ENCODE data around the gene NDUFV1. TPM values are rescaled to one million over a fixed set of nuclear protein-coding genes. Genes with fewer than 3 reads are reported as not detected.
A peak's percentile ranks its signal among the peaks of the same experiment; 100 is the strongest.
"Not testable (repeated sequence)": the region's sequence is repeated elsewhere in the genome, so short reads cannot be mapped to it uniquely, and the experiment has no call there.

Gene NDUFV1
- total and polyA plus RNA-seq, 8 donors = 82.5 to 281 (median 115) TPM

- Histone ChIP-seq H3K27ac (peak overlapping the region in 1 of 4 donors; percentile 11), H3K9me3 (no peaks in the 10 kb centered on the region), H3K4me1 (peaks cover 0 to 7% (median 0%) of the 10 kb centered on the region in 3 donors), H3K36me3 (no peaks in the 10 kb centered on the region), H3K27me3 (no peaks in the 10 kb centered on the region), H3K4me3 (no peak overlapping the region)
- WGBS, 2 donors = 34 to 41% methylated on average over 3 of the region's 3 CpGs
- no peak for TF ChIP-seq CTCF (IDR thresholded peaks at IDR 0.05)
- intact Hi-C loops (cut with DNase I) = no loop called here
- FAIRE-seq (no peak), ATAC-seq (no peak), DNase-seq (no peak)
These were observed 50.6 kb downstream of the NDUFV1 start for GRCh38 chr11:67657300-67657699.

DNA sequence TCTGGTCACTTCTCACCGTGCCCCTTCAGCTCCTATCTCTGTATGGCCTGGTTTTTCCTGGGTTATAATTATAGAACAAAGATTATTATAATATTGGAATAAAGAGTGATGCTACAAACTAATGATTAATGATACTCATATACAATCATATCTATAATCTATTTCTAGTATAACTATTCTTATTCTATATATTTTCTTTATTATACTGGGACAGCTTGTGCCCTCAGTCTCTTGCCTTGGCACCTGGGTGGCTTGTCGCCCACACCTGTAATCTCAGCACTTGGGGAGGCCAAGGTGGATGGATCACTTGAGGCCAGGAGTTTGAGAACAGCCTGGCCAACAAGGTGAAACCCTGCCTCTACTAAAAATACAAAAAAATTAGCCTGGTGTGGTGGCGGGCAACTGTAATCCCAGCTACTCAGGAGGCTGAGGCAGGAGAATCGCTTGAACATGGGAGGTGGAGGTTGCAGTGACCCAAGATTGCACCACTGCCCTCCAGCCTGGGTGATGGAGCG is 53.0 kb downstream of the NDUFV1 start:
- DNase-seq, H3K4me1 ChIP-seq, FAIRE-seq, H3K36me3 ChIP-seq, H3K27ac ChIP-seq, H3K4me3 ChIP-seq, H3K9me3 ChIP-seq, H3K27me3 ChIP-seq, ATAC-seq: not testable (repeated sequence)
- intact Hi-C loops (cut with DNase I) = loop anchor here in 1 of 3 donors (5.0 to 10.0 kb wide), 2 partner anchors 32 to 55 kb away; partner anchors contain the start of gene NUDT8
- 50 to 55% methylated on average over 5 of the region's 5 CpGs for WGBS, 2 donors

- H3K27me3 ChIP-seq, H3K4me1 ChIP-seq, ATAC-seq, H3K9me3 ChIP-seq, H3K27ac ChIP-seq, FAIRE-seq, DNase-seq, H3K36me3 ChIP-seq, H3K4me3 ChIP-seq: not testable (repeated sequence)
- intact Hi-C loops (cut with DNase I) = loop anchor here in 1 of 3 donors (5.0 to 10.0 kb wide), 2 partner anchors 33 to 54 kb away; partner anchors contain the start of gene NUDT8
- 77 to 79% methylated on average over 5 of the region's 5 CpGs for WGBS, 2 donors
These were observed 54.0 kb downstream of the NDUFV1 start for GRCh38 chr11:67660752-67661151.

Other genes starting within 250 kb of the NDUFV1 start
- gene CLCF1, start 233.3 kb upstream of the NDUFV1 start, total RNA-seq = 1 to 10 TPM; 1.3 to 5.0 (median 2.3) TPM
- 10 to 100 TPM in 1 of 2 donors, 1 to 10 TPM in 1; 9.4 to 11.2 TPM for gene CLCF1, start 233.3 kb upstream of the NDUFV1 start, polyA plus RNA-seq
- gene RAD9A, start 214.9 kb upstream of the NDUFV1 start, total RNA-seq = 10 to 100 TPM in 5 of 6 donors, 1 to 10 TPM in 1; 9.4 to 18.0 (median 12.8) TPM
- gene RAD9A, start 214.9 kb upstream of the NDUFV1 start, polyA plus RNA-seq = 10 to 100 TPM; 39.8 to 45.2 TPM
- gene PPP1CA, start 205.1 kb upstream of the NDUFV1 start, total RNA-seq = 10 to 100 TPM; 49.0 to 72.8 (median 62.9) TPM
- 10 to 100 TPM; 57.7 to 68.5 TPM for gene PPP1CA, start 205.1 kb upstream of the NDUFV1 start, polyA plus RNA-seq
- gene TBC1D10C, start 202.9 kb upstream of the NDUFV1 start, total RNA-seq = 1 to 10 TPM in 4 of 6 donors, under 1 TPM in 2; 0.05 to 2.9 (median 1.1) TPM
- 1 to 10 TPM; 1.5 to 2.5 TPM for gene TBC1D10C, start 202.9 kb upstream of the NDUFV1 start, polyA plus RNA-seq
- gene CARNS1, start 191.3 kb upstream of the NDUFV1 start, total RNA-seq = 1 to 10 TPM in 1 of 6 donors, under 1 TPM in 5; 0.39 to 1.1 (median 0.80) TPM
- 1 to 10 TPM in 1 of 2 donors, under 1 TPM in 1; 0.89 to 2.2 TPM for gene CARNS1, start 191.3 kb upstream of the NDUFV1 start, polyA plus RNA-seq
- 10 to 100 TPM; 17.6 to 29.3 (median 21.7) TPM for gene RPS6KB2, start 178.4 kb upstream of the NDUFV1 start, total RNA-seq
- 10 to 100 TPM; 57.4 to 71.6 TPM for gene RPS6KB2, start 178.4 kb upstream of the NDUFV1 start, polyA plus RNA-seq
- 1 to 10 TPM in 4 of 6 donors, under 1 TPM in 2; 0.63 to 4.1 (median 1.8) TPM for gene PTPRCAP, start 169.3 kb upstream of the NDUFV1 start, total RNA-seq
- 10 to 100 TPM; 10.9 to 13.1 TPM for gene PTPRCAP, start 169.3 kb upstream of the NDUFV1 start, polyA plus RNA-seq
- gene CORO1B, start 163.5 kb upstream of the NDUFV1 start, total RNA-seq = 10 to 100 TPM; 40.3 to 56.3 (median 47.7) TPM
- gene CORO1B, start 163.5 kb upstream of the NDUFV1 start, polyA plus RNA-seq = 10 to 100 TPM; 53.0 to 66.4 TPM
- gene GPR152, start 154.2 kb upstream of the NDUFV1 start, total RNA-seq = not detected
- gene GPR152, start 154.2 kb upstream of the NDUFV1 start, polyA plus RNA-seq = not detected
- gene CABP4, start 151.6 kb upstream of the NDUFV1 start, total RNA-seq = 1 to 10 TPM in 2 of 6 donors, under 1 TPM in 3, not detected in 1; 0.58 to 1.5 (median 0.88) TPM
- gene CABP4, start 151.6 kb upstream of the NDUFV1 start, polyA plus RNA-seq = 1 to 10 TPM in 1 of 2 donors, under 1 TPM in 1; 0.99 to 1.2 TPM
- 10 to 100 TPM; 45.1 to 72.1 (median 52.4) TPM for gene TMEM134, start 137.7 kb upstream of the NDUFV1 start, total RNA-seq
- 10 to 100 TPM; 90.1 to 93.4 TPM for gene TMEM134, start 137.7 kb upstream of the NDUFV1 start, polyA plus RNA-seq
- 10 to 100 TPM; 20.2 to 33.3 (median 23.6) TPM for gene AIP, start 123.9 kb upstream of the NDUFV1 start, total RNA-seq
- 10 to 100 TPM; 45.1 to 45.8 TPM for gene AIP, start 123.9 kb upstream of the NDUFV1 start, polyA plus RNA-seq
- gene PITPNM1, start 101.6 kb upstream of the NDUFV1 start, total RNA-seq = 10 to 100 TPM; 10.2 to 34.3 (median 20.5) TPM
- 10 to 100 TPM; 34.4 to 35.7 TPM for gene PITPNM1, start 101.6 kb upstream of the NDUFV1 start, polyA plus RNA-seq
- 10 to 100 TPM; 27.1 to 41.8 (median 35.2) TPM for gene CDK2AP2, start 98.8 kb upstream of the NDUFV1 start, total RNA-seq
- 10 to 100 TPM; 46.4 to 65.6 TPM for gene CDK2AP2, start 98.8 kb upstream of the NDUFV1 start, polyA plus RNA-seq
- gene CABP2, start 83.5 kb upstream of the NDUFV1 start, total RNA-seq = not detected
- not detected for gene CABP2, start 83.5 kb upstream of the NDUFV1 start, polyA plus RNA-seq
- gene GSTP1, start 23.1 kb upstream of the NDUFV1 start, total RNA-seq = 100 to 1,000 TPM; 169 to 350 (median 205) TPM
- 100 to 1,000 TPM; 310 to 315 TPM for gene GSTP1, start 23.1 kb upstream of the NDUFV1 start, polyA plus RNA-seq
- gene NUDT8, start 23.0 kb downstream of the NDUFV1 start, total RNA-seq = 1 to 10 TPM; 4.3 to 7.3 (median 5.8) TPM
- 10 to 100 TPM in 1 of 2 donors, 1 to 10 TPM in 1; 6.4 to 11.0 TPM for gene NUDT8, start 23.0 kb downstream of the NDUFV1 start, polyA plus RNA-seq
- gene TBX10, start 32.8 kb downstream of the NDUFV1 start, total RNA-seq = under 1 TPM in 3 of 6 donors, not detected in 3; 0.09 to 0.37 (median 0.24) TPM
- under 1 TPM in 1 of 2 donors, not detected in 1; 0.28 TPM for gene TBX10, start 32.8 kb downstream of the NDUFV1 start, polyA plus RNA-seq
- 10 to 100 TPM in 1 of 6 donors, 1 to 10 TPM in 5; 5.2 to 14.1 (median 6.9) TPM for gene ACY3, start 43.8 kb downstream of the NDUFV1 start, total RNA-seq
- gene ACY3, start 43.8 kb downstream of the NDUFV1 start, polyA plus RNA-seq = 10 to 100 TPM; 16.5 to 17.9 TPM
- gene ALDH3B2, start 67.7 kb downstream of the NDUFV1 start, total RNA-seq = under 1 TPM in 3 of 6 donors, not detected in 3; 0.17 to 0.50 (median 0.40) TPM
- under 1 TPM in 1 of 2 donors, not detected in 1; 0.28 TPM for gene ALDH3B2, start 67.7 kb downstream of the NDUFV1 start, polyA plus RNA-seq

Measured in pancreas (tissue), 10 donors.